ENCODE measurements around the gene KIF1B. TPM values are rescaled to one million over a fixed set of nuclear protein-coding genes. Genes with fewer than 3 reads are reported as not detected.

KIF1B gene
- total RNA-seq, 4 donors from 2014 or later, result 46.7 to 61.8 (median 51.4) TPM

DNA sequence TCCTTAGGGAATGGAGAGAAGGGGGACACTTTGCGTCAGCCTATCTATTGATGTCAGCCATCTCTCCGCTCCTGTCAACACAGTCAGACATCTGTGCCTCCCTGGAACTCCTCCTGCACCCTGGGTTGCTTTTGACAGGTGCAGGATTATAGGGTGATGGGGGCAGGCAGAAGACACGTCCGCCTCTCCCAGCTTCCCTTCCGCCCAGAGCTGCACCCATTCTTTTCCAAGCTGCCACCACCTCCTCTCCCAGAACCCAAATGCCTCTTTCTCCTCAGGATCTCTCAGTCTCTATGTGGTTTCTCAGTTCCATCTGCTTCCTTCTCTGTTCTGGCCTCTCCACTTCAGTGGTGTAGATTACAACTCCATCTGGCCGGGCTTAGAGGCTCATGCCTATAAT lies 17.1 kb upstream of the KIF1B start:
- TF ChIP-seq, protein P1, sequence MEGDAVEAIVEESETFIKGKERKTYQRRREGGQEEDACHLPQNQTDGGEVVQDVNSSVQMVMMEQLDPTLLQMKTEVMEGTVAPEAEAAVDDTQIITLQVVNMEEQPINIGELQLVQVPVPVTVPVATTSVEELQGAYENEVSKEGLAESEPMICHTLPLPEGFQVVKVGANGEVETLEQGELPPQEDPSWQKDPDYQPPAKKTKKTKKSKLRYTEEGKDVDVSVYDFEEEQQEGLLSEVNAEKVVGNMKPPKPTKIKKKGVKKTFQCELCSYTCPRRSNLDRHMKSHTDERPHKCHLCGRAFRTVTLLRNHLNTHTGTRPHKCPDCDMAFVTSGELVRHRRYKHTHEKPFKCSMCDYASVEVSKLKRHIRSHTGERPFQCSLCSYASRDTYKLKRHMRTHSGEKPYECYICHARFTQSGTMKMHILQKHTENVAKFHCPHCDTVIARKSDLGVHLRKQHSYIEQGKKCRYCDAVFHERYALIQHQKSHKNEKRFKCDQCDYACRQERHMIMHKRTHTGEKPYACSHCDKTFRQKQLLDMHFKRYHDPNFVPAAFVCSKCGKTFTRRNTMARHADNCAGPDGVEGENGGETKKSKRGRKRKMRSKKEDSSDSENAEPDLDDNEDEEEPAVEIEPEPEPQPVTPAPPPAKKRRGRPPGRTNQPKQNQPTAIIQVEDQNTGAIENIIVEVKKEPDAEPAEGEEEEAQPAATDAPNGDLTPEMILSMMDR (IDR thresholded peaks at IDR 0.05; ENCODE audit: low read depth), result no peak

DNA sequence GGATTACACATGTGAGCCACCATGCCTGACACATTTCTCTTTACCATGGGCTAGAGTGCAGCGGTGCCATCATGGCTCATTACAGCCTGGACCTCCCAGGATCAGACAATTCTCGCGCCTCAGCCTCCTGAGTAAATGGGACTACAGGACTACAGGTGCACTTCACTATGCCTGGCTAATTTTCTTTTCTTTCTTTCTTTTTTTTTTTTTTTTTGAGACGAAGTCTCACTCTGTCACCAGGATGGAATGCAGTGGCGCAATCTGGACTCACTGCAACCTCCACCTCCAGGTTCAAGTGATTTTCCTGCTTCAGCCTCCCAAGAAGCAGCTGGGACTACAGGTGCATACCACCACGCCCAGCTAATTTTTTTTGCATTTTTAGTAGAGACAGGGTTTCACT lies 14.8 kb upstream of the KIF1B start:
- TF ChIP-seq, protein P1 (IDR thresholded peaks at IDR 0.05; ENCODE audit: low read depth), result no peak

DNA sequence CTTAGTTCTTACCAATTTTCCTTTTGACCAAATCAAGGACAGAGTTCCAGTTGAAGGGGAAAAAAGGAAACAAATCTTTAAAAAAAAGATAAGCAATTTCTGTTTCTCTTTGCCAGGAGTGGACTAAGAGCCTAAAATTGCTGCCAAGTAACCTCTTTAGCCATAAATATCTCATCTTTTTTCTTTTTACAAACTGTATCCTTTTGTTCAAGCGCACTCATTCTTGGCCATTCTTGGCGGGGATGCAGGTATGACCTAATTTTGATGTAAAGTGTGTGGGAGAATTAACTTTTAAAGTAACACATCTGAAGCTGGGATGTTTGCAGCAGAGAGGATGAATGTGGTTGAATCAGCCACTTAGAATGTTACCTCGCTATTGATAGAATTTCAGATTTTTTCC lies 13.4 kb upstream of the KIF1B start:
- TF ChIP-seq, protein P1 (IDR thresholded peaks at IDR 0.05; ENCODE audit: low read depth), result no peak

DNA sequence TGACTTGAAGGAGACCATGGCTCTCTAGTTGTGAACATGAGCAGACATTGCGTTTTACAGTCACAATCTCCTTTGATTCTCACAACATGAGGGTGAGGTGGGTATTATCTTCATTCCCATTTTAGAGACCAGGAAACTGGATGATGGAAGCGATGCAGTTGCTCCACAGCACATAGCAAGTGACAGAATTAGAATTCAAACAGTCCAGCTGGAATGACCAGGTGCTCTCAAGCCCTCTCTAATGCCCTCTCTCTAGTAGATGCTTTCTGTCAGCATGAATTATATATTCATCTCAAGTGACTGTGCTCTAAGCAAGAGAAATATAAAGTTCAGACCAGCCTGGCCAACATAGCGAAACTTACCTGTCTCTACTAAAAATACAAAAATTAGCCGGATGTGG lies 9.8 kb upstream of the KIF1B start:
- TF ChIP-seq, protein P1 (IDR thresholded peaks at IDR 0.05; ENCODE audit: low read depth), result no peak

DNA sequence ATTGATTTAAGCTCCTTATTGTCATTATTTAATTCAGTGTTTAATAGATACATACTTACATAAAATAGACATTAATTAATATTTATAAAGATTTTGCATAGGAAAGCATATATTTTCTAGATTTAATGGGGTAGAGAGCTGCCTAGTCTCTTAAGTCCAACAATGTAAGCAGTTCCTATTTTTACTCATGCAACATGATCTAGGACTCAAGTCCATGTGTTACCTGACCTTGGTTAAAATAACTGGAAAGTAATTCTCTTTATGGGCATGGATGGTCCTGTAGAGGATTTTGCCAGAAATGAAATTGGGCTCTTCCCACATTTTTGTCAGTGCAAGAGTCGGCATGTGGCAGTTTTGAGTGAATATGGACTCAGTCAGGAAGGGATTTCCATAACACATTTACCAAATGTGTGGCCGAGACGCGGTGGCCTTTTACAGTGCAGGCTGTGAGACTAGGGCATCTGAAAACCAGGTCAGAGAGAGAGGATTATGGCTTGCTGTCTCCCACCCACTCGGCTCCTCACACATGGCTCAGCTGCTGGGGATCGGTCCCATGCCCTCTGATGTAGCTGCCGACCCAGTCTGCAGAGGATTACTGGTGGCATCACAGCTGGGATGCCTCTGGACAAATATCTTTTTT lies 6.2 kb upstream of the KIF1B start:
- TF ChIP-seq, protein P1 (IDR thresholded peaks at IDR 0.05; ENCODE audit: low read depth), result no peak

DNA sequence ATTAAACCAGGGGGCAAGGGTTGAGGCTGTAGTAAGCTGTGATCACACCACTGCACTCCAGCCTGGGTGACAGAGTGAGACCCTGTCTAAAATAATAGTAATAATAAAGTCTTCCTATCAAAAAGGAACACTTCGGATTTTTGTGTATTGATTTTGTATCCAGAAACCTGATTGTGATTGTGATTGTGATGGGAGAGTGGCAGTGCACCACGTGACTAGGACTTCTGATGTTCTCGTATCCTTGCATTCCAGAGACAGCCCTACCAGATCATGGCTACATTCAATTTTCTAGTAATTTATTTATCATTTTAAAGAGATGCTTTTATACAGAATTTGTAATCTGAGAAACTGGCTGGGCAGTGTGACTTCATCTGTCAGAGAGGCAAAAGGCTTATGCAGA lies 2.6 kb upstream of the KIF1B start:
- TF ChIP-seq, protein P1 (IDR thresholded peaks at IDR 0.05; ENCODE audit: low read depth), result no peak

DNA sequence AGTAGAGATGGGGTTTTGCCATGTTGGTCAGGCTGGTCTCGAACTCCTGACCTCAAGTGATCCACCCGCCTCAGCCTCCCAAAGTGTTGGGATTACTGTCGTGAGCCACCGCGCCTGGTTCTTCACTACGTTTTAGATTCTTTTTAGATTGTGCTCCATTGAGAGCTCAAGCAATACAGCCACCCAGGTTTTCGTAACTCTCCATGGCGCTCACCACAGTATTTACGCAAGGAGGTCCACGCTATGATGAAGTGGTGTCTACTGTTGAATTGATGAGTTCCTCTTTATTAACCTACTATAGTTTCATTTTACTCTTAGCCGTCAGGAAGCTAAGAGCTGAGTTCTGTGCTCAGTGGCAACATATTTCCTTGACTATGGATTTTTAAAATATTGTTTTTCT lies 1.8 kb upstream of the KIF1B start:
- TF ChIP-seq, protein P1 (IDR thresholded peaks at IDR 0.05; ENCODE audit: low read depth), result no peak

All from subcutaneous adipose tissue (tissue), 4 donors.